ENCODE data around the gene HIKESHI.

- TF ChIP-seq, protein P1, sequence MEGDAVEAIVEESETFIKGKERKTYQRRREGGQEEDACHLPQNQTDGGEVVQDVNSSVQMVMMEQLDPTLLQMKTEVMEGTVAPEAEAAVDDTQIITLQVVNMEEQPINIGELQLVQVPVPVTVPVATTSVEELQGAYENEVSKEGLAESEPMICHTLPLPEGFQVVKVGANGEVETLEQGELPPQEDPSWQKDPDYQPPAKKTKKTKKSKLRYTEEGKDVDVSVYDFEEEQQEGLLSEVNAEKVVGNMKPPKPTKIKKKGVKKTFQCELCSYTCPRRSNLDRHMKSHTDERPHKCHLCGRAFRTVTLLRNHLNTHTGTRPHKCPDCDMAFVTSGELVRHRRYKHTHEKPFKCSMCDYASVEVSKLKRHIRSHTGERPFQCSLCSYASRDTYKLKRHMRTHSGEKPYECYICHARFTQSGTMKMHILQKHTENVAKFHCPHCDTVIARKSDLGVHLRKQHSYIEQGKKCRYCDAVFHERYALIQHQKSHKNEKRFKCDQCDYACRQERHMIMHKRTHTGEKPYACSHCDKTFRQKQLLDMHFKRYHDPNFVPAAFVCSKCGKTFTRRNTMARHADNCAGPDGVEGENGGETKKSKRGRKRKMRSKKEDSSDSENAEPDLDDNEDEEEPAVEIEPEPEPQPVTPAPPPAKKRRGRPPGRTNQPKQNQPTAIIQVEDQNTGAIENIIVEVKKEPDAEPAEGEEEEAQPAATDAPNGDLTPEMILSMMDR (IDR thresholded peaks at IDR 0.05): no peak
- TF ChIP-seq POLR2A (IDR thresholded peaks at IDR 0.05): no peak
Measured at GRCh38 chr11:86292912-86293616, 9.0 kb upstream of the HIKESHI start.

Measured in Peyer's patch (tissue), 4 donors.